Activated CD8-positive, alpha-beta memory T cell treated with anti-CD3 and anti-CD28 coated beads, Interleukin-2, amount 50 U/mL, for 24 hours (primary cell): ENCODE results near the gene ZNF527.
A peak's percentile ranks its signal among the peaks of the same experiment; 100 is the strongest.
"Not testable (repeated sequence)": the region's sequence is repeated elsewhere in the genome, so short reads cannot be mapped to it uniquely, and the experiment has no call there.

Source experiments
- DNase-seq: peaks from one replicate; pipeline ENCODE4 v3.0.0-alpha.2; 2020; ENCODE audit errors: extremely low read depth

ZNF527 gene

GRCh38 chr19:37370880-37371661, at the start of gene ZNF527:
Gene ZNF527 (plus strand): TSS chr19:37371099. CDS start chr19:37374199, 3,100 bp downstream.
- DNase-seq = peak; percentile 93

GRCh38 chr19:37329686-37330085, 41.2 kb upstream of the ZNF527 start:
- DNase-seq = no peak

- no peak for DNase-seq
Observed at GRCh38 chr19:37332839-37333238, 38.1 kb upstream of the ZNF527 start.

- no peak for DNase-seq
Observed at GRCh38 chr19:37333457-37333856, 37.4 kb upstream of the ZNF527 start.

GRCh38 chr19:37334179-37335071, 36.5 kb upstream of the ZNF527 start:
- DNase-seq = peak; percentile 68

- DNase-seq = no peak
Observed at GRCh38 chr19:37342753-37343152, 28.1 kb upstream of the ZNF527 start.

GRCh38 chr19:37346091-37346490, 24.8 kb upstream of the ZNF527 start:
- DNase-seq = no peak

GRCh38 chr19:37348060-37348459, 22.8 kb upstream of the ZNF527 start:
- no peak for DNase-seq

GRCh38 chr19:37353968-37354367, 16.9 kb upstream of the ZNF527 start:
- DNase-seq = no peak

- DNase-seq = no peak
Observed at GRCh38 chr19:37355901-37356300, 15.0 kb upstream of the ZNF527 start.

- no peak for DNase-seq
Observed at GRCh38 chr19:37361994-37362393, 8.9 kb upstream of the ZNF527 start.

GRCh38 chr19:37362733-37363132, 8.2 kb upstream of the ZNF527 start:
- DNase-seq = no peak

GRCh38 chr19:37370386-37370879, 466 bp upstream of the ZNF527 start:
- not testable (repeated sequence) for DNase-seq

- DNase-seq = no peak
Observed at GRCh38 chr19:37389234-37389633, 18.3 kb downstream of the ZNF527 start.

GRCh38 chr19:37391399-37391798, 20.5 kb downstream of the ZNF527 start:
- DNase-seq = not testable (repeated sequence)

GRCh38 chr19:37401078-37401477, 30.2 kb downstream of the ZNF527 start:
- DNase-seq = no peak

GRCh38 chr19:37403403-37403802, 32.5 kb downstream of the ZNF527 start:
- no peak for DNase-seq

GRCh38 chr19:37406140-37406846, 35.4 kb downstream of the ZNF527 start:
- not testable (repeated sequence) for DNase-seq

GRCh38 chr19:37412700-37413099, 41.8 kb downstream of the ZNF527 start:
- no peak for DNase-seq

GRCh38 chr19:37413313-37414084, 42.6 kb downstream of the ZNF527 start:
- DNase-seq = no peak
